ENCODE measurements around the gene NHERF2. TPM values are rescaled to one million over a fixed set of nuclear protein-coding genes. Genes with fewer than 3 reads are reported as not detected.
A peak's percentile ranks its signal among the peaks of the same experiment; 100 is the strongest.

The NHERF2 gene
- 20.5 and 28.9 TPM in 2 replicates for total RNA-seq (2014; rRNA removed; shearing (Covaris generic))

GRCh38 chr16:2026461-2027023, at the start of gene NHERF2:
Gene NHERF2 (plus strand): TSS chr16:2026902. CDS start chr16:2027006, 104 bp downstream.
- in situ Hi-C loops (cut with HindIII; ENCODE audit: low sequenced_read_pairs) = no loop called here
- peak; percentile 52 for DNase-seq (ENCODE audit: low spot score)

GRCh38 chr16:1976951-1977874, 49.5 kb upstream of the NHERF2 start:
- in situ Hi-C loops (cut with HindIII; ENCODE audit: low sequenced_read_pairs) = no loop called here
- no peak for DNase-seq (ENCODE audit: low spot score)

- no peak for DNase-seq (ENCODE audit: low spot score)
- in situ Hi-C loops (cut with HindIII; ENCODE audit: low sequenced_read_pairs) = no loop called here
Measured at GRCh38 chr16:1977875-1978268, 48.8 kb upstream of the NHERF2 start.

- no peak for DNase-seq (ENCODE audit: low spot score)
- in situ Hi-C loops (cut with HindIII; ENCODE audit: low sequenced_read_pairs) = no loop called here
Measured at GRCh38 chr16:1978476-1979120, 48.1 kb upstream of the NHERF2 start.

- in situ Hi-C loops (cut with HindIII; ENCODE audit: low sequenced_read_pairs) = no loop called here
Measured at GRCh38 chr16:1979271-1980029, 47.3 kb upstream of the NHERF2 start.

GRCh38 chr16:1980030-1980769, 46.5 kb upstream of the NHERF2 start:
- peak; percentile 40 for DNase-seq (ENCODE audit: low spot score)
- in situ Hi-C loops (cut with HindIII; ENCODE audit: low sequenced_read_pairs) = no loop called here

More at GRCh38 chr16:1979271-1980029, 47.3 kb upstream of the NHERF2 start:
- DNase-seq (ENCODE audit: low spot score) = peak; percentile 74

- in situ Hi-C loops (cut with HindIII; ENCODE audit: low sequenced_read_pairs) = no loop called here
- no peak for DNase-seq (ENCODE audit: low spot score)
Measured at GRCh38 chr16:1980770-1981087, 46.0 kb upstream of the NHERF2 start.

GRCh38 chr16:1981398-1981836, 45.3 kb upstream of the NHERF2 start, which contains the start of gene NOXO1:
Gene NOXO1 (minus strand): TSS chr16:1981469. CDS start chr16:1981179, 290 bp downstream.
- DNase-seq (ENCODE audit: low spot score) = no peak
- in situ Hi-C loops (cut with HindIII; ENCODE audit: low sequenced_read_pairs) = no loop called here

GRCh38 chr16:1982013-1982433, 44.7 kb upstream of the NHERF2 start:
- in situ Hi-C loops (cut with HindIII; ENCODE audit: low sequenced_read_pairs) = no loop called here
- DNase-seq (ENCODE audit: low spot score) = no peak

- DNase-seq (ENCODE audit: low spot score) = no peak
- in situ Hi-C loops (cut with HindIII; ENCODE audit: low sequenced_read_pairs) = no loop called here
Measured at GRCh38 chr16:1982991-1983543, 43.6 kb upstream of the NHERF2 start.

- in situ Hi-C loops (cut with HindIII; ENCODE audit: low sequenced_read_pairs) = no loop called here
- DNase-seq (ENCODE audit: low spot score) = peak; percentile 86
Measured at GRCh38 chr16:1983544-1984346, 43.0 kb upstream of the NHERF2 start, which contains the start of gene GFER. Gene GFER (plus strand): TSS chr16:1984193. CDS start chr16:1984219, 26 bp downstream.

GRCh38 chr16:1984347-1985225, 42.1 kb upstream of the NHERF2 start:
- DNase-seq (ENCODE audit: low spot score) = no peak

GRCh38 chr16:1985466-1986150, 41.1 kb upstream of the NHERF2 start:
- no peak for DNase-seq (ENCODE audit: low spot score)
- in situ Hi-C loops (cut with HindIII; ENCODE audit: low sequenced_read_pairs) = no loop called here

More at GRCh38 chr16:1984347-1985225, 42.1 kb upstream of the NHERF2 start:
- in situ Hi-C loops (cut with HindIII; ENCODE audit: low sequenced_read_pairs) = no loop called here

- no peak for DNase-seq (ENCODE audit: low spot score)
- in situ Hi-C loops (cut with HindIII; ENCODE audit: low sequenced_read_pairs) = no loop called here
Measured at GRCh38 chr16:1987198-1987597, 39.5 kb upstream of the NHERF2 start.

- DNase-seq (ENCODE audit: low spot score) = no peak
Measured at GRCh38 chr16:1989209-1990100, 37.2 kb upstream of the NHERF2 start, which contains the start of gene SYNGR3. Gene SYNGR3 (plus strand): TSS chr16:1989970. CDS start chr16:1990103, 133 bp downstream.

More at GRCh38 chr16:1989209-1990100, 37.2 kb upstream of the NHERF2 start, which contains the start of gene SYNGR3:
- in situ Hi-C loops (cut with HindIII; ENCODE audit: low sequenced_read_pairs) = no loop called here
